WTC11 (cell line): ENCODE measurements around the gene PRXL2B.

Experiments
- CTCF ChIP-seq: fragments of 200-600 bp; IDR thresholded peaks from 2 replicates; pipeline ENCODE4 v1.8.0; 2022; ENCODE audit warnings: antibody characterized with exemption
- FOXP1 ChIP-seq: sonication (generic); formaldehyde crosslinking; IDR thresholded peaks from 2 replicates; pipeline ENCODE4 v1.8.0; 2022; ENCODE audit warnings: missing genetic modification reagents, mild to moderate bottlenecking, moderate library complexity, borderline replicate concordance
- HMGXB4 ChIP-seq: sonication (generic); formaldehyde crosslinking; IDR thresholded peaks from 2 replicates; pipeline ENCODE4 v1.8.1; 2023; ENCODE audit warnings: mild to moderate bottlenecking, moderate library complexity, missing genetic modification reagents
- JUN ChIP-seq: sonication (generic); formaldehyde crosslinking; IDR thresholded peaks from 2 replicates; pipeline ENCODE4 v1.8.0; 2023; ENCODE audit warnings: mild to moderate bottlenecking, missing genetic modification reagents
- MLX ChIP-seq: sonication (generic); formaldehyde crosslinking; IDR thresholded peaks from 2 replicates; pipeline ENCODE4 v1.8.1; 2023; ENCODE audit warnings: mild to moderate bottlenecking, missing genetic modification reagents, moderate library complexity

GRCh38 chr1:2561898-2562895, 24.4 kb upstream of the PRXL2B start:
- TF ChIP-seq MLX (no peak), HMGXB4 (CRISPR knock-in tag) (no peak), FOXP1 (CRISPR knock-in tag) (no peak), CTCF (peak; percentile 51; the same call in 1 of the 2 replicates), JUN (CRISPR knock-in tag) (no peak)
